ENCODE results near the gene C20orf202. TPM values are rescaled to one million over a fixed set of nuclear protein-coding genes. Genes with fewer than 3 reads are reported as not detected.
"Not testable (repeated sequence)": the region's sequence is repeated elsewhere in the genome, so short reads cannot be mapped to it uniquely, and the experiment has no call there.

C20orf202 gene
- total and polyA plus RNA-seq, 10 donors: 0.06 to 2.9 (median 0.31) TPM; not detected in 2

DNA sequence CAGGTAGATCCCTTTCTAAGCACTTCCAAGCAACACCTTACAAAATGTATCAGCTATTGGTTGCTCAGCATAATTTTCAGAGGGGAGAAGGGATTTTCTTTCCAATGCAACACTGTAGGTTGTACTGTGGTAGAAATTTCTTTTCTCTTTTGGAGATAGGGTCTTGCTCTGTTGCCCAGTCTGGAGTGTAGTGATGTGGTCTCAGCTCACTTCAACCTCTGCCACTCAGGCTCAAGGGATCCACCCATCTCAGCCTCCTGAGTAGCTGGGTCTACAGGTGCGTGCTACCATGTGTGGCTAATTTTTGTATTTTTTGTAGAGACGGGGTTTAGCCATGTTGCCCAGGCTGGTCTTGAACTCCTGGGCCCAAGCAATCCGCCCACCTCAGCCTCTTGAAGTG, 38.8 kb downstream of the C20orf202 start:
- H3K36me3 ChIP-seq: no peaks in the 10 kb centered on the region
- H3K4me1 ChIP-seq: no peaks in the 10 kb centered on the region
- intact Hi-C loops (cut with DNase I; ENCODE audit: low total_unique reads): no loop called here
- no peaks in the 10 kb centered on the region for H3K9me3 ChIP-seq
- TF ChIP-seq POLR2A (IDR thresholded peaks at IDR 0.05) (no peak), POLR2AphosphoS5 (IDR thresholded peaks at IDR 0.05) (no peak)
- TF ChIP-seq, protein P1, sequence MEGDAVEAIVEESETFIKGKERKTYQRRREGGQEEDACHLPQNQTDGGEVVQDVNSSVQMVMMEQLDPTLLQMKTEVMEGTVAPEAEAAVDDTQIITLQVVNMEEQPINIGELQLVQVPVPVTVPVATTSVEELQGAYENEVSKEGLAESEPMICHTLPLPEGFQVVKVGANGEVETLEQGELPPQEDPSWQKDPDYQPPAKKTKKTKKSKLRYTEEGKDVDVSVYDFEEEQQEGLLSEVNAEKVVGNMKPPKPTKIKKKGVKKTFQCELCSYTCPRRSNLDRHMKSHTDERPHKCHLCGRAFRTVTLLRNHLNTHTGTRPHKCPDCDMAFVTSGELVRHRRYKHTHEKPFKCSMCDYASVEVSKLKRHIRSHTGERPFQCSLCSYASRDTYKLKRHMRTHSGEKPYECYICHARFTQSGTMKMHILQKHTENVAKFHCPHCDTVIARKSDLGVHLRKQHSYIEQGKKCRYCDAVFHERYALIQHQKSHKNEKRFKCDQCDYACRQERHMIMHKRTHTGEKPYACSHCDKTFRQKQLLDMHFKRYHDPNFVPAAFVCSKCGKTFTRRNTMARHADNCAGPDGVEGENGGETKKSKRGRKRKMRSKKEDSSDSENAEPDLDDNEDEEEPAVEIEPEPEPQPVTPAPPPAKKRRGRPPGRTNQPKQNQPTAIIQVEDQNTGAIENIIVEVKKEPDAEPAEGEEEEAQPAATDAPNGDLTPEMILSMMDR (IDR thresholded peaks at IDR 0.05 in 8 of 11, conservative IDR thresholded peaks at IDR 0.05 in 3 of 11): no peak
- H3K27ac ChIP-seq: no peak overlapping the region
- DNase-seq: no peak
- H3K27me3 ChIP-seq (replicated peaks in 1 of 7): peaks cover 0 to 31% (median 0%) of the 10 kb centered on the region in 7 donors
- H3K4me3 ChIP-seq: no peak overlapping the region
- WGBS, 5 donors: 59 to 79% (median 66%) methylated on average over 3 of the region's 3 CpGs

DNA sequence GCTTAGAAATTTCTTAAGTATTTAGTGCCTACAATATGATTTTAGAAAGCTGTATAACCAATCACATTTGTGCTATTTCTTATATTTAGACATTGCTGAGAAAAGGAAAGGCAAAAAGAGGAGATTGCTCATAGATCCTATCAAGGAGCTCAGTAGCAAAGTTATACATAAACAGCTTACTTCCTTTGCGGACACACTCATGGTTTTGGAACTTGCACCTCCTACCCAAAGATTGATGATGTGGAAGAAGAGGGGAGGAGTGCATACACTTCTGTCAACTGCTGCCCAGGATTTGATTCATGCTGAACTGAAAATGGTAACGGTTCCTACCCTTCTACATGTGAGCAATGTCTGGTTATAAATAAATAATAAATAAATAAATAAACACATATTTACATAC, 39.3 kb downstream of the C20orf202 start:
- TF ChIP-seq POLR2AphosphoS5 (IDR thresholded peaks at IDR 0.05) (no peak), POLR2A (IDR thresholded peaks at IDR 0.05) (no peak)
- TF ChIP-seq, protein P1 (IDR thresholded peaks at IDR 0.05 in 8 of 11, conservative IDR thresholded peaks at IDR 0.05 in 3 of 11): no peak
- no peak for DNase-seq
- intact Hi-C loops (cut with DNase I; ENCODE audit: low total_unique reads): no loop called here
- H3K27ac ChIP-seq: no peak overlapping the region
- no peaks in the 10 kb centered on the region for H3K4me1 ChIP-seq
- no peaks in the 10 kb centered on the region for H3K9me3 ChIP-seq
- H3K4me3 ChIP-seq: no peak overlapping the region
- peaks cover 0 to 31% (median 0%) of the 10 kb centered on the region in 7 donors for H3K27me3 ChIP-seq (replicated peaks in 1 of 7)
- no peaks in the 10 kb centered on the region for H3K36me3 ChIP-seq
- 12 to 34% (median 25%) methylated on average over 2 of the region's 2 CpGs for WGBS, 5 donors

DNA sequence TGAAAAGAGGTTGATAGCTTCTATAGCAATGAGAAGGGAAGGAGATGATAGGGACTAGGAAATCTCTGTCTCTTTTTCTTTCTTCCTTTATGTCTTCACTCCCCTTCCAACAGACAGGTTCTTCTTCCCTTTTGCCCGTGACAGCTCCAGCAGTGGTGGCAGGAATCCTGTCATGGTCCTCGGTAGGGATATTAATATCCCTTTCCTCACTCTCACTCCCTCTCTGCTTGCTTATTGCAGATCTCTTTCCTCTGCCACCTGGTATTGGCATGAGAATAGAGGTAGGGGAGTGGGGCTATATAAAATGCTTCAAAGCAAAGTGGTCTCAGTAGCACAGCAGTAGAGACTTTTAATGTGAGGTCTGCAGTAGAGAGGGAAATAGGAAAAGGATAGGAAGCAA, 42.3 kb downstream of the C20orf202 start:
- WGBS, 5 donors: 43 to 74% (median 58%) methylated on average over 2 of the region's 2 CpGs
- no peak for DNase-seq
- TF ChIP-seq, protein P1 (IDR thresholded peaks at IDR 0.05 in 8 of 11, conservative IDR thresholded peaks at IDR 0.05 in 3 of 11): no peak
- TF ChIP-seq POLR2A (IDR thresholded peaks at IDR 0.05) (no peak), POLR2AphosphoS5 (IDR thresholded peaks at IDR 0.05) (no peak)

DNA sequence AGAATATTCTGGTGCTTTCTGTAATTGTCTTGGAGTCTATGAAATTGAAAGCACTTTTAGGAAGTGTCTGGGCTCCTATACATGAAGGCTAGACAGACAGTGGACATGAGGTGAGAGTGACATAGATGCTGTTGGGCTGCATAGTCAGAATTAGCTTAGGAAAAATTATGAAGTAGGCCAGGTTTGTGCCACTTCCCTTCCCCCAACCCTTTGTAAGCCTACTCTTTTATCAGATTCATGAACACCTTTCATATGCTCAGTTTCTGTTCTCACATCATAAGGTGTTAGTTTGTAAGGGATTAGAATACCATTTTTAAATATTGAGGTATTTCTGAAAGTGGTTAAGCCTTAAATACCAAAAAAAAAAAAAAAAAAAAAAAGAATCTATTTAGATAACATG, 44.4 kb downstream of the C20orf202 start:
- Histone ChIP-seq H3K4me1 (no peaks in the 10 kb centered on the region), H3K27me3 (replicated peaks in 1 of 7) (peaks cover 0 to 4% (median 0%) of the 10 kb centered on the region in 7 donors), H3K36me3 (no peaks in the 10 kb centered on the region), H3K4me3 (no peak overlapping the region), H3K27ac (no peak overlapping the region), H3K9me3 (peaks cover 0 to 4% (median 0%) of the 10 kb centered on the region in 8 donors)
- no peak for TF ChIP-seq POLR2A (IDR thresholded peaks at IDR 0.05)
- TF ChIP-seq, protein P1 (IDR thresholded peaks at IDR 0.05 in 8 of 11, conservative IDR thresholded peaks at IDR 0.05 in 3 of 11): no peak
- no peak for TF ChIP-seq POLR2AphosphoS5 (IDR thresholded peaks at IDR 0.05)
- intact Hi-C loops (cut with DNase I; ENCODE audit: low total_unique reads): no loop called here
- no peak for DNase-seq

More for the DNA sequence above, 42.3 kb downstream of the C20orf202 start:
- Histone ChIP-seq H3K36me3 (no peaks in the 10 kb centered on the region), H3K4me3 (no peak overlapping the region), H3K27ac (no peak overlapping the region), H3K27me3 (replicated peaks in 1 of 7) (peaks cover 0 to 21% (median 0%) of the 10 kb centered on the region in 7 donors), H3K4me1 (no peaks in the 10 kb centered on the region), H3K9me3 (peaks cover 0 to 3% (median 0%) of the 10 kb centered on the region in 8 donors)
- intact Hi-C loops (cut with DNase I; ENCODE audit: low total_unique reads): no loop called here

DNA sequence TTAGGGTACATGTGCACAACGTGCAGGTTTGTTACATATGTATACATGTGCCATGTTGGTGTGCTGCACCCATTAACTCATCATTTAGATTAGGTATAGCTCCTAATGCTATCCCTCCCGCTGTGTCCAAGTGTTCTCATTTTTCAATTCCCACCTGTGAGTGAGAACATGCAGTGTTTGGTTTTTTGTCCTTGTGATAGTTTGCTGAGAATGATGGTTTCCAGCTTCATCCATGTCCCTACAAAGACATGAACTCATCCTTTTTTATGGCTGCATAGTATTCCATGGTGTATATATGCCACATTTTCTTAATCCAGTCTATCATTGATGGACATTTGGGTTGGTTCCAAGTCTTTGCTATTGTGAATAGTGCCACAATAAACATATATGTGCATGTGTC, 47.0 kb downstream of the C20orf202 start:
- DNase-seq; H3K4me3 ChIP-seq; H3K36me3 ChIP-seq; H3K4me1 ChIP-seq; H3K9me3 ChIP-seq; intact Hi-C loops (cut with DNase I; ENCODE audit: low total_unique reads); H3K27ac ChIP-seq: not testable (repeated sequence)
- H3K27me3 ChIP-seq (replicated peaks in 1 of 7): peaks cover 0 to 14% (median 0%) of the 10 kb centered on the region in 7 donors
- WGBS, 5 donors: 87 to 99% (median 91%) methylated on average over 2 of the region's 2 CpGs
